Hepatocyte (in vitro differentiated cells): ENCODE measurements around the gene OBSCN.

ENCODE experiments used
- CTCF ChIP-seq: fragments of 200-600 bp; sonication (generic); IDR thresholded peaks from 2 replicates; pipeline ENCODE4 v1.5.1; 2016; ENCODE audit warnings: antibody characterized with exemption, mild to moderate bottlenecking; ENCODE audit not compliant: poor library complexity
- EZH2 ChIP-seq: fragments of 200-600 bp; sonication (generic); IDR thresholded peaks from 2 replicates; pipeline ENCODE4 v1.6.1; 2016; ENCODE audit warnings: antibody characterized with exemption, mild to moderate bottlenecking, borderline replicate concordance

- TF ChIP-seq CTCF (no peak), EZH2 (no peak)
Observed at GRCh38 chr1:228245111-228245510, 37.3 kb downstream of the OBSCN start.
